HG02870 (cell line): ENCODE data around the gene ZNF578.
"Not testable (repeated sequence)": the region's sequence is repeated elsewhere in the genome, so short reads cannot be mapped to it uniquely, and the experiment has no call there.

Experiments used
- ATAC-seq: cut with Tn5 transposase; IDR thresholded peaks from one replicate; pipeline ENCODE4 v1.9.1; 2021; ENCODE audit warnings: mild to moderate bottlenecking, moderate library complexity; ENCODE audit not compliant: unreplicated experiment

Gene ZNF578

GRCh38 chr19:52557231-52557995 lies 104.1 kb downstream of the ZNF578 start:
- ATAC-seq, result no peak

- not testable (repeated sequence) for ATAC-seq
Measured at GRCh38 chr19:52558732-52559445, 105.5 kb downstream of the ZNF578 start.

- not testable (repeated sequence) for ATAC-seq
Measured at GRCh38 chr19:52561611-52562010, 108.3 kb downstream of the ZNF578 start.
